ENCODE measurements around the gene PODXL2.
"Not testable (repeated sequence)": the region's sequence is repeated elsewhere in the genome, so short reads cannot be mapped to it uniquely, and the experiment has no call there.

PODXL2 gene

GRCh38 chr3:127676921-127677351, 48.0 kb downstream of the PODXL2 start:
- DNase-seq: no peak

- DNase-seq: no peak
These were observed 48.7 kb downstream of the PODXL2 start for GRCh38 chr3:127677541-127678314.

GRCh38 chr3:127678315-127678599, 49.3 kb downstream of the PODXL2 start:
- DNase-seq: no peak

GRCh38 chr3:127678611-127679533, 49.9 kb downstream of the PODXL2 start:
- no peak for DNase-seq

- DNase-seq: no peak
These were observed 50.7 kb downstream of the PODXL2 start for GRCh38 chr3:127679534-127680145.

GRCh38 chr3:127680146-127680661, 51.2 kb downstream of the PODXL2 start:
- DNase-seq: no peak

GRCh38 chr3:127680798-127681221, 51.8 kb downstream of the PODXL2 start:
- DNase-seq: no peak

GRCh38 chr3:127682175-127682554, 53.2 kb downstream of the PODXL2 start:
- not testable (repeated sequence) for DNase-seq

GRCh38 chr3:127682561-127682960, 53.6 kb downstream of the PODXL2 start:
- DNase-seq: no peak

- DNase-seq: no peak
These were observed 56.1 kb downstream of the PODXL2 start for GRCh38 chr3:127684871-127685707.

- no peak for DNase-seq
These were observed 56.9 kb downstream of the PODXL2 start for GRCh38 chr3:127685708-127686511.

GRCh38 chr3:127686512-127686894, 57.5 kb downstream of the PODXL2 start:
- DNase-seq: no peak

GRCh38 chr3:127687228-127687737, 58.3 kb downstream of the PODXL2 start:
- DNase-seq: no peak

- DNase-seq: no peak
These were observed 59.0 kb downstream of the PODXL2 start for GRCh38 chr3:127688022-127688415.

GRCh38 chr3:127688416-127689265, 59.7 kb downstream of the PODXL2 start:
- DNase-seq: no peak

GRCh38 chr3:127689266-127689860, 60.4 kb downstream of the PODXL2 start:
- no peak for DNase-seq

- no peak for DNase-seq
These were observed 61.1 kb downstream of the PODXL2 start for GRCh38 chr3:127690106-127690505.

GRCh38 chr3:127690823-127691452, 62.0 kb downstream of the PODXL2 start:
- DNase-seq: no peak

GRCh38 chr3:127691489-127691888, 62.5 kb downstream of the PODXL2 start:
- DNase-seq: no peak

Data from activated T-cell treated with anti-CD3 and anti-CD28 coated beads for 4 hours (primary cell).